Left ventricle myocardium inferior (tissue), 1 donor: ENCODE measurements around the gene ARHGAP20. TPM values are rescaled to one million over a fixed set of nuclear protein-coding genes. Genes with fewer than 3 reads are reported as not detected.

Experiments used
- DNase-seq: peaks from one replicate; pipeline ENCODE4 v3.0.0-alpha.2; 2020
- H3K27ac ChIP-seq: fragments of 200-600 bp; replicated peaks from 2 replicates; pipeline ENCODE4 v1.8.0; 2021
- H3K27me3 ChIP-seq: fragments of 200-600 bp; 2 replicates; pipeline ENCODE4 v1.8.0; 2021; ENCODE audit warnings: low read depth
- H3K36me3 ChIP-seq: fragments of 200-600 bp; 2 replicates; pipeline ENCODE4 v1.8.0; 2021
- H3K4me1 ChIP-seq: fragments of 200-600 bp; 2 replicates; pipeline ENCODE4 v1.8.0; 2021
- H3K4me3 ChIP-seq: fragments of 200-600 bp; 2 replicates; pipeline ENCODE4 v1.8.0; 2021; ENCODE audit warnings: mild to moderate bottlenecking, moderate library complexity
- H3K9me3 ChIP-seq: fragments of 200-600 bp; replicated peaks from 2 replicates; pipeline ENCODE4 v1.8.0; 2021
- CTCF ChIP-seq: fragments of 200-600 bp; IDR thresholded peaks from 2 replicates; pipeline ENCODE4 v1.8.0; 2021; ENCODE audit warnings: antibody characterized with exemption, mild to moderate bottlenecking, borderline replicate concordance
- intact Hi-C: fragments of 100-400 bp; cut with micrococcal nuclease; formaldehyde crosslinking; loops from one replicate; pipeline ENCODE4 v1.11.0; 2022
- total RNA-seq: library from RNA; stranded (reverse); fragmentation: NEBNext Ultra II Directional; extraction: Animal tissue kit (Norgen Biotek cat#: 25700); gene quantifications from one replicate; pipeline ENCODE4 v1.2.1, GENCODE V29; 2021
- donor health status: DM: no; HTN: yes; CAD: no; lungs with severe emphysema.

Gene ARHGAP20
- total RNA-seq, 1 donor from 2014 or later = 0.16 TPM

- no peak overlapping the region for H3K4me3 ChIP-seq
- H3K9me3 ChIP-seq = no peaks in the 10 kb centered on the region
- H3K27ac ChIP-seq = no peak overlapping the region
- DNase-seq = no peak
- H3K27me3 ChIP-seq = peaks cover 38% of the 10 kb centered on the region
- no peaks in the 10 kb centered on the region for H3K4me1 ChIP-seq
- H3K36me3 ChIP-seq = no peaks in the 10 kb centered on the region
- TF ChIP-seq CTCF = no peak
- intact Hi-C loops = no loop called here
These were observed 141.0 kb downstream of the ARHGAP20 start for GRCh38 chr11:110571081-110571720.

- no peak for TF ChIP-seq CTCF
- Histone ChIP-seq H3K4me1 (no peaks in the 10 kb centered on the region), H3K27ac (no peak overlapping the region), H3K36me3 (no peaks in the 10 kb centered on the region), H3K27me3 (peaks cover 40% of the 10 kb centered on the region), H3K9me3 (no peaks in the 10 kb centered on the region), H3K4me3 (no peak overlapping the region)
- intact Hi-C loops = no loop called here
- DNase-seq = no peak
These were observed 145.7 kb downstream of the ARHGAP20 start for GRCh38 chr11:110566577-110566976.

- intact Hi-C loops = no loop called here
- peaks cover 44% of the 10 kb centered on the region for H3K27me3 ChIP-seq
- no peaks in the 10 kb centered on the region for H3K4me1 ChIP-seq
- DNase-seq = no peak
- no peaks in the 10 kb centered on the region for H3K36me3 ChIP-seq
- H3K9me3 ChIP-seq = no peaks in the 10 kb centered on the region
- H3K27ac ChIP-seq = no peak overlapping the region
- TF ChIP-seq CTCF = no peak
- H3K4me3 ChIP-seq = no peak overlapping the region
These were observed 146.6 kb downstream of the ARHGAP20 start for GRCh38 chr11:110565357-110566336.

- H3K9me3 ChIP-seq = no peaks in the 10 kb centered on the region
- H3K4me1 ChIP-seq = no peaks in the 10 kb centered on the region
- no peak for DNase-seq
- intact Hi-C loops = no loop called here
- H3K36me3 ChIP-seq = no peaks in the 10 kb centered on the region
- H3K27me3 ChIP-seq = peaks cover 40% of the 10 kb centered on the region
- TF ChIP-seq CTCF = no peak
- H3K4me3 ChIP-seq = no peak overlapping the region
- no peak overlapping the region for H3K27ac ChIP-seq
These were observed 147.4 kb downstream of the ARHGAP20 start for GRCh38 chr11:110564676-110565356.

GRCh38 chr11:110544779-110545178, 167.5 kb downstream of the ARHGAP20 start:
- no peak overlapping the region for H3K4me3 ChIP-seq
- H3K27me3 ChIP-seq = no peaks in the 10 kb centered on the region
- H3K9me3 ChIP-seq = peaks cover 44% of the 10 kb centered on the region
- no peaks in the 10 kb centered on the region for H3K4me1 ChIP-seq
- intact Hi-C loops = no loop called here
- no peak for TF ChIP-seq CTCF
- no peaks in the 10 kb centered on the region for H3K36me3 ChIP-seq
- no peak overlapping the region for H3K27ac ChIP-seq
- no peak for DNase-seq
